ENCODE results near the gene TGFBR2.
A peak's percentile ranks its signal among the peaks of the same experiment; 100 is the strongest.

The TGFBR2 gene

DNA sequence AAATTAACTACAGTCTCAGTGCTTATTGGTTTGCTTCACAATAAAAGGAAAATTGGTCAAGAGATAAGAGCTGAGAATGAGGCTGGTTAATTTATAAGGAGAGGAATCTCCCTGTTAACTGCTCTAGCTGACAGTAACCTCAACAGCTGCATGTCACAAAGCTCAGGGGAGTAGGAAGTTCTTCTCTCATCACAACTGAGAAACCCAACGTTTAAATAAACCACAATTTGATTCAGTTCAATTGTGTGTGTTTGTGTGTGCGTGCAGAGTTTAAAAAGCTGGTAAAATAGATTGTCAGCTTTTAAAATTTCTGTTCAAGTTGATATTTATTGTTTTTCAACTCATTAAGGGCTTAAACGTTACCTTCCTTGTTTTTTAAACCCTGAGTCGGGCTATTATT is 3.5 kb upstream of the TGFBR2 start:
- DNase-seq (ENCODE audit: low read depth), result no peak

DNA sequence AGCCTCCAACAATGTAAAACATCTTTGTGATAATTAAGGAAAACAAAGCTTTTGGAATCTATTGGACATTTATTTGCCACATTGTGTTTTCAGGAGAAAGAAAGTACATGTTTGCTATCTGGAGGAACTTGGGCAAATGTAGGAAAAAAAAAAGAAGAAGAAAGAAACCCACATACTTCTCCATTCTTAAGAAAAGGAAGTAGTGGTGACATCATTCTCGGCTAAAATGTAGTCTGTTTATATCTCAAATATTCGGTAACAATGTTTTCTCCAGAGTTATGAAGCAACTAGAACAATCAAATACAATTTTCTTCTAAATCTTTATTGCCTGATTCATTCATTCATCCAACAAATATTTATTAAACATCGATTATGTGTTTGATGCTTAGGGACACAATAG is 2.3 kb upstream of the TGFBR2 start:
- DNase-seq (ENCODE audit: low read depth), result no peak

DNA sequence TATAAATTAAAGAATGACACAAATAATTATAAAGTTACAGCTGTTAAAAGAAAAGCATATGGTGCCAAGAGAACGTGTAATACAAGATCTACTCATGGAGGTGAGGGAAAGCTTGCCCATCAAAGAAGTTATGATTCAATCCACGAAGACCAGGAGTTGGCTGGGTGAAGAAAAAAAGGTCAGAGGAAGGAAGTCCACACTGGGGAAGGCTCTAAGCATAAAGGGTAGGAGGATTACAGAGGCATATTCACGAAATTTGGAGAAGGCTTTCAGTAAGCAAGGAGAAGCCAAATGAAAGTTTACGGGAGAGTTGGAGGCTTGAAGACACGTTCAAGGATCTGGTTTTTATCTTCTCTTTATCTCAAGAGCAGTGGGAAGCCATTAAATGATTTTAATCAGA is 1.8 kb upstream of the TGFBR2 start:
- no peak for DNase-seq (ENCODE audit: low read depth)

DNA sequence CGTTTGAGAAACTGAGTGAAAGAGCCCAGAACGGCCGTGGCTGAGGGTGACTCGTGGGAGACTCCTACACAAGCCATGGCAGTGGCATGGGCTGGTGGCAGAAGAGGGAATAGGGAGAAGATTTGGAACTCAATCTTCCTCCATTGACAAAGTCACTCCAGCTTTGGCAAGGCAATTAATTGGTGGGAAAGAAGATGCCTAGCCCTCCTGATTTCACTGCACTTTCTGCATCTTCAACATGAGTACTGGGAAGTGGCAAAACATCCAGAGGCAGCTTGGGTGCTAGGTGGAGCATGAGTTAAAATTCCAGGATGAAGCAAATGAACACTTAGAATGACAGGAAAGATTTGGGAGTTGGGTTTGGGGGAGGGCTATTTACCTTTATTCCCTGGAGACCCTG is 1.4 kb upstream of the TGFBR2 start:
- no peak for DNase-seq (ENCODE audit: low read depth)

DNA sequence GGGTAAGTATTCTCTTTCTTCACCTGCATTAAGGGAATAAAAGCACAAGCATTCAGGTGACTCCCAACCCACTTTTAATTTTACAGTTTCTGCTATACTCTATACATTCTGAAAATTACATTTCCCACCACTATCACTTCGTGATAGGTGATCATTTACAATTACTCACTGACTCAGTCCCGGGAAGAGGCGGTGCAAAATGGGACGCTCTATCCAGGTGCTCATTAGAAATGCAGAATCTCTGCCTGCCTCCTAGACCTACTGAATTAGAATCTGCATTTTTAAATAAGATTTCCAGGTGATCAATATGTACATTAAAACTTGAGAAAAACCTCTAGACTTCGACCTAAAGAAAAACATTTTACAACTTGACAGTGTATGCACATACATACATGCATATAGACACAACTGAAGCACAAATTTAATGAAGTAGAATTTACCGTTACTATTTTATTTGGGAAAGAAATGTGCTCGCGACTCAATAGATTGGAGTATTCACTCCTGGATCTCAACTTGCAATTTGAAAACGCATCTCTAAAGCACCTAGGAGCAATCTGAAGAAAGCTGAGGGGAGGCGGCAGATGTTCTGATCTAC is 598 bp upstream of the TGFBR2 start:
- no peak for DNase-seq (ENCODE audit: low read depth)

DNA sequence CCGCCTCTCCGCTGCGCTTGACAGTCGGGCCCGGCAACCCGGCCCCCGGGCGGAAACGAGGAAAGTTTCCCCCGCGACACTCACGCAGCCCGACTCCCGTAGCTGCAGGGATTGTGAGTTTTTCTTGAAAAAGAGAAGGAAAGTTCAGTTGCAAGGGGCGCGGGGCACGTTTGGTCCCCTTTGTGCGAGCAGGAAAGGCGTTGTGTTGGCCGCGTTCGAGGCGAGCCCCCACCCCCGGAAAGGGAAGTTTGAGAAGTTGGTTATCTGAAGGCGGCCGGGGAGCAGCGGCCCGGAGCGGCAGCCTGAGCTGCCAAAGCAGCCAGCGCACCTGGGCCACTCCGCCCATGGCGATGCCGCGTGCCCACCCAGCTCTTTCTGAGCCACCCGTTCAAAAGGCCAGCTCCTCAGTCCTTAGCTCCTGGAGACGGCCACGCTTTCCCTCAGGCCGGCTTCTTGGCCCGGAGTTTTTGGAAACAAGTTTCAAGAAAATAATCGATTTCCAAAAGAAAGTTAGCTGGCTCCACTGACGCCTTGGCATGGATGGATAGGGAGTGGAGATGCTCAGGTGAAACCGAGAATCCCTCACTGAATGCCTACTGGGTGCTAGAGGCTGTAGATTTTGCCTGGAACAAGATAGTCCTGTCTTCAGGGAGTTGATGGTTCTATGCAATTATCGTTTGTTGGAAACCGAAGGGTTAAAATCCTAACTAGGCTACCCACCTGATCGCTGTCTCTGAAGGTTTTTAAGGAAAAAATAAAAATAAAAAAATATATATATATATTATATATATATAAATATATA is 832 bp downstream of the TGFBR2 start:
- peak; percentile 59 for DNase-seq (ENCODE audit: low read depth)

DNA sequence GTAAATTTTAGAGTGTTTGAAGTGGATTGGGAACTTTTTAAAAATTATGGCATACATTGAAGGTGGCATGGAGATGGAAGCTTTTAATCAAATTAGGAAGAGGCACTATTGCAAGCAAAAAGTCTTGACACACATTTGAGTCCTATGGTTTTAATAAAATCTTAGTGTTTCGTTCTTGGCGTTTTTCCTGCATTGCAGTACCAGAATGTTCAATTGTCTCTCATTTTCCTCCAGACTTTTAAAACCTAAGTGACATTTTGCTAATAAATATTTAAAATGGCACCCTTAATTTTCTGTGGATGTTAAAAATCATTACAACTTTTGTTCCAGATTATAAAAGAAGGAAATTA is 2.2 kb downstream of the TGFBR2 start:
- DNase-seq (ENCODE audit: low read depth), result no peak

DNA sequence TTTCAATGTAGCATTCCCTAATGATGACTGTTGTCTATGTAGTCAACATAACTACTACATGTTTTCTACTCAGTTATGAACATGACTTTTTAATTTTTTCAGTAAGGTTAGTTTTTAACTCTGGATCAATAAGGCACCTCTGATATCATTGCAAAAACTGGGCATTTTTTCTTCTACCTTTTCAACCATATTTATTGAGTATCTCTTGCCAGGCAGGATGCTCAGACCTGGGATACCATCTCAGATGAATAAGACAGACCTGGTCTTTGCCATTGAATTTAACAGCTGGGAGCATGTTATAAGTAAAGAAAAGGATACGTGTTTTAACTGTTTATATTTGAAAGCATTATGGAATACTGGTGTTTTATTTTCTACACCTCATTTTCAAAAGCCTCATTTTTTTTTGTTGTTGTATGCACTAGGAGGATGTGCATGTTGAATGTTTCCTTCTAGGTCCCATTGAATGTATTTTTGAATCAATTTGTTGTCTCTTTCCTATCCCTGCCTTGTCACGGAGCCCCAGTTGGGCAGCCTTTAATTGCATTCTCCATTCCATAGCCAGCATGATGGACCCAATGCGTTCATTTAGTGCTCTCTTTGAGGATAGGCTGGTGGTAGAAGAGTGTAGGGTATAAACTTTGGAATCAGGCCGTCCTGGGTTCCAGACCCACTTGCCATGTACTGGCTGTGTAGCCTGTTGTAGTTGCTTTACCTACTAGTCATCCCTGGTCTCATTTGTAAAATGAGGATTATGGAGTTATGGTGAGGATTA is 3.7 kb downstream of the TGFBR2 start:
- DNase-seq (ENCODE audit: low read depth), result no peak

DNA sequence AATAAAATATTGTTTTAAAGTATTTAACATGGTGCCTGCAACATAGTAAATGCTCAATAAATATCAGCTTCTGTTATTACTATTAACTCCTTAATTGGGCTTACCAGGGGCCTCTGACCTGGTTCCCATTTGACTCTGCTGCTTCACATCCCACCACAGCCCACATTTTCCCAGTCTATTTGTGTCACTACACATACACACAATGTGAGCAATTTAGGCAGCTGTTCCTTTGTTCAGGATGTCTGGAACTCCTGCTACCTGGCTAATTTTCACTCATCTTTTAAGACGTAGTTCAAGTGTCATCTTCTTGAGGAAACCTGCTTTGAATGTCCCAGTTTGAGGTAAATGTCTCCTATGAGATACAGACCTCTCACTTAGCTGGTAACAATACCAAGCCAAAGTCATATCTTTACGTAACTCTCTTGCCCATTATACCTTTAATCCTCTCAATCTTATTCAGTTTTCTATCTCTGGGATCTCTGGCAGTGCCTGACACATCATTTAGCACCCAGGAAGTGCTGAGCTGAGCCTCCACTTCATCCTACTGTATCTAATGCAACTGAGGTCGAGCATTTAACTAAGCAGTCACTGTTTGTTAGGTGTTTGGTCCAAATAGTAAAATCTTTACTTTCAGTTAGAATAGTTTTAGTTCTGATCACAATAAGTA is 4.4 kb downstream of the TGFBR2 start:
- DNase-seq (ENCODE audit: low read depth), result no peak

DNA sequence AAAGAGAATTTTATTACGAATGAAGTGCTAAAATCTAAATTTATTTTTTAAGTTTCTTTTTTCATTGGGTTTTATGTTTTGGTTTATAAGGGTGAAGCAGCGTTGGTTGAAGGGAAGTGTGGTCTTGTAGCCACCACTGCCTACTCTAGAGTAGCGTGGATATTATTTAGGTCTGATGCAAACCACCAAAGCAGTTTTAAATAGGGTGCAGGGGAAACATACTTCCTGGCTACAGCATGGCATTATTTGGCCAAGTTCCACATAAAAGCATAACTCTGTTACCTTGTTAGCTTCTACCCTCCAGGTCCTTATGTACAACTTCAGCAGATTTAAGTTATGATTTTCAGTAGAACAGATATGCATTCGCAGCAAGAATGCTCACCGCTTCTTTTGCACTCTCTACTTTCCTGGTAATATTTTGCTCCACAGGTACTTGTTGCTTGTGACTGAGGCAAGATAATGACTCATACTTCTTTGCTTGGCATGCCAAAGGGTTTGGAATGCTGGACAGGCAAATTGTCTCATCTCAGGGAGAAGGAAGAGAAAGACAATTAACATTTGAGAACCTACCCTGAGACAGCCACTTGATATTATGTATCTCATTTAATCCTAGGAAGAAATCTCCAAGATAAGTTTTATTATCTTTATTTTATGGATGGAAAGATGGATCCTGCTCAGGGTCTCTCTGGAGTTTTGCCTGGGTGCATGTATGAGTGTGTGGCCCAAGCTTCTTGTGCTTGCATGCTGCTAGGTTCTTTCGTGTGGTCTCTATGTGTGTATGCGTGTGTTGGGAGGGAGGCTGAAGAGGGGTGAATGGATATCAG is 5.4 kb downstream of the TGFBR2 start:
- no peak for DNase-seq (ENCODE audit: low read depth)

DNA sequence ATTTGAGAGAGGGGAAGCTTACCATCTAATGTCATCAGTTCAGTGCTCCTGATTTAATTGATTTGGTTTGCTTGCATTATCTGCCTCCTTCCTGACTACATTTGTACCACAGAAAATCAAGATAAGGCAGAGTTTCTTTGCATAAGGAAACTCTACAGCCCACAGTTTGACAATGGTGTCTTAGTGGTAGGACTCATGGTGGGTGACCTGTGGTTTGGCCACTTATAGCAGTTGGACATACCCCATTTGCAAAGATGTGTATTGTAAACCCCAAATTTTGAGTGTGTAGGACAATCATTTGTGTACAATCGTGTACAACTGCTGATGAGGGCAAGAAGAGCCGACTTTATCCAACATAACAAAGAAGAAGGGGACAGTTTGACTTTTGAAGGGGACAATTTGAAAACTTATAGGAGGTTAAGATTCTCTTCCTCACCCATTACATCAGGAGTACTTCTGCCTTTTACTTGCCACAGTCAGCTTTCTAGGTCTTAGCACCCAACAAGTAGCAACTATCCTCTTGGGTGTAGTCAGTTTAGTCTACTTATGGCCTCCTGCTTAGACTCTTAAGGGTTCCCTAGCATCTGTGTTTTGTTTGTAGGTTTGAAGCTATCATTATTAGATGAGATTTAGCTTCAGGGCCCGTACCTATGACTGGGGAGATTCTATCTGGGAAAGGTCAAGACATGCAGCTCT is 6.2 kb downstream of the TGFBR2 start:
- DNase-seq (ENCODE audit: low read depth), result no peak

DNA sequence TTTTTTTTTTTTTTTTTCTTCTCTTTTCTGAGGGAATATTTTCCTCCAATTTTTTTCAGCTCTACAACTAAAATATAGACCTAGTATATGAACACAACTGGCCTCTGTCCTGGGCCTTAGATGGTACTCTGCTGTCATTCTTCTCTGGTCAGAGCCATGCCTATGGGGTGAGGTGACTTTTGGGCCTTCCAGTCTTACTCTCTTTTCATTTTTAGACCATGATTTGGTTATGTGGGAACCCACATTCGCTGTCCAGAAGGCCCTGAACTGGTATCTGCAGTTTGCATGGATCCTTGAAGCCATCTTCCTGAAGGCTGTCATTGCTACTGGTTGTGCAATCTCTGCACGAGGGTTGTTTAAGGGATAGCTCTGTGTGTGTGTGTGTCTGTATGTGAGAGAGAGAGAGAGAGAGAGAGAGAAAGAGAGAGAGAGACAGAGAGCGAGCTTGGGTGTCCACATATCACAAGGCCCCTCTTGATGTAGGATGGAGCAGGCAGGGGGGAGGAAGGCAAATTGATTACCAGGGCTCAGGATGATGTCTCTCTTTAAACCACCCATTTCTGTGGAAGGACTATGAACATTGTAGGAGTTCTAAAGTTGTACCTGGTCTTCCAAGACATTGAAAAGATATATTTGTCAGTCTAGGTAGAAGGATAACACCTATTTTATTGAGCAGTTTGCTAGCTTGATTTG is 6.9 kb downstream of the TGFBR2 start:
- DNase-seq (ENCODE audit: low read depth), result no peak

DNA sequence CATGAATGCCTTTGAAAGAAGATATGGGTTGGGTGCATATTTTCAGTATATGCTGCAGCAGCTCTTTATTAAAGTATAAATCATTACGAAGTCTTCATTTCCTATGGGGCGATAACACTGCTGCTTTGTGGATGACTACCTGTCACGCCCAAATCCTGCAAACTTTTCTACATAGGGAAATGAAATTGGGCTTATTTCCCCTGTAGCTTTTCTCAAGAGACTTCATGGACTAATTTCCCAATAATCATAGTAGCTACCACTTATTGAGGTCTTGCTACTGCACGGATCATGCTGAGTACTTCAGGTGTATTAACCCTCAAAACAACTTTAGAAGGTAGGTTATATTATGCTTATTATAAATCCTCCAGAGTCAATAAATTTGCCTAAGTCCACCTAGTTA is 8.0 kb downstream of the TGFBR2 start:
- DNase-seq (ENCODE audit: low read depth), result no peak

DNA sequence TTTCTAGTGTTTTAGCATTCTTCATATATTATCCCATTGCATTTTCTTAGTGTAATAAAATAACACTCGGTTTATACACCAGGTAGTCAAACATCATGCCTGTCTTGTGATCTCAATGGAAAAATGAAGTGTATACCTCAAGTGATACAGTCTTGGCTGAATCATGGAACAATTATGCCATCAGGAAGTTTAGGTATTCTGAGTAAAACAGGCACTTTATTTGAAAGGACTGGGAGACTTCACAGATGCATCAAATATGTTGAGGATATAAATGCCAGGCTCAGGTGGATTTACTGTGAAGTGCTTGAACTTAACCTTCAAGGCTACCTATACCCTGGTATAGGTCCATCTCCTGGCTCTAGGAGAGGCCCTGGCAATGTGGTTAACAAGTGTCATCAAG is 8.5 kb downstream of the TGFBR2 start:
- DNase-seq (ENCODE audit: low read depth), result no peak

DNA sequence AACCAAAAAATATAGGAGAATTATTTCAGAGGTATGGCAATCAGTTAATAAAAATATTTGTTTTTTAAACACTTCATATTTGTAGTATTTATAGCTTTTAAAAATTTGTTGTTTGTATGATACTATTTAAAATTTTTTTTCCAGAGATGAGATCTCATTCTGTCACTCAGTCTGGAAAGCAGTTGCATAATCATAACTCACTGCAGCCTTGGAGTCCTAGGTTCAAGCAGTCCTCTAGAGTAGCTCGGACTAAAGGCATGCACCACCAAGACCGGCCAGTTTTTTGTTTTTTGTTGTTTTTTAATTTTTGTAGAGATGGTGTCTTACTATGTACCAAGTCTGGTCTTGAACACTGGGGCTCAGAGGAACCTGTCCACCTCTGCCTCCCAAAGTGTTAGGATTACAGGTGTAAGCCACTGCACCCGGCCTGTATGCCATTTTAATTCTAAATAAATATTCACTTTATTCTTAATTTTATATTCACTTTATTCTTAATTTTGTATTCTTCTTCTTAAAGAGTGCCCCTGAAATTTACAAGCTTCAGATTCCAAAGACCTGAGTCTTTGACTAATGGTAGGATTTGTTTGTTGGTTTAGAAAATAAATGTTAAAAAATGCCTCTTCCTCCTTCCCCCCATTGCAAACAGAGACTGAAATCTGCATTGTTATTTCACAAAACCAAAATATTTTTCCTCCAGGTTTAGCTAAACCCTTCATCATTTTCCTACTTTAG is 9.4 kb downstream of the TGFBR2 start:
- DNase-seq (ENCODE audit: low read depth), result no peak

DNA sequence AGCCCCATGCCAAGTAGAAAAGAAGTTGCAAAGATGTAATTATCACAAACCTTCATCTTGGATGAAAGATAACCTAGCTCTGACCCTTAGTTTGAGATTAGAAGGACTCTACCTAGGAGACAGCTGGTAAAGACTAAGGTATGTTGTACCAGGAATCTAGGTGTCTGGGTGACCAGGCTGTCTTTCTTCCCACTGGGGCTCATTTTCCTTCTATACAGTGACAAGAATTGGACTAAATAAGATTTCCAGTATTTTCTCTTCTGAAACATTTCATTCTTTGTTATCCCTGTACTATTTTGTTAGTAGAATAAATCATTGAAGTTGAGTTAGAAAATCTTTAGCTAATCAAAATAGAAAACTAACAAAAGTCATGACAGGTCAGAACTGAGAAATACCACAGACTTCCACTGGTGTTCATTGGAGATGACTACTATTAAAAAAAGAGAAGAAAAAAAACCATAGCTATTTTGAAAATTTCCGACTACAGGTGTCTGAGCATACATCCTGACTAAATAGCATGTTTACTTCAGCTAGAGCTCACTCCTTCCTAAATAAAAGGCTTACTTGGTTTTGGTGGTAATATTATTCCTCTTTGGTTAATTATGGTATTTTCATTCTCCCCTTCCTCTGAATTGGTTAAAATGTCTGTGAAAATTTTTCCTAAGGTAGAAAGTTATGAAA is 10.1 kb downstream of the TGFBR2 start:
- DNase-seq (ENCODE audit: low read depth), result no peak

DNA sequence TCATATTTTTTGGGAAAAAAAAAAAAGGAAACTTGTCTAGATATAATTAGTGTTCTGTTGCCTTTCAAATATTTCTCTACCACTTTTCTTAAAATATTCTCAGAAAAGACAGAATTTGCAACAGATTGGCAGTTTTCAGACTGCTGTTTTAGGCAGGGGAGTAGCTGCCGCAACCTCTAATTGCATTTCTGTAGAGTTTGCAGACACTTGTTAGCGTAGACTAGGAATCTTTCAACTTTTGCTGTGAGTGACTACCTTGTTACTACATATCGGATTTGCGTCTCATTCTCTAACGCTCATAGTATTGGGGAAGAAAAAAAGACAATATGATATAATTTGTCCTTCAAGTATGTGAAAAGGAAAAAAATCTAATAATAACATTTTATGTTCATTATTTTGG is 10.7 kb downstream of the TGFBR2 start:
- no peak for DNase-seq (ENCODE audit: low read depth)

DNA sequence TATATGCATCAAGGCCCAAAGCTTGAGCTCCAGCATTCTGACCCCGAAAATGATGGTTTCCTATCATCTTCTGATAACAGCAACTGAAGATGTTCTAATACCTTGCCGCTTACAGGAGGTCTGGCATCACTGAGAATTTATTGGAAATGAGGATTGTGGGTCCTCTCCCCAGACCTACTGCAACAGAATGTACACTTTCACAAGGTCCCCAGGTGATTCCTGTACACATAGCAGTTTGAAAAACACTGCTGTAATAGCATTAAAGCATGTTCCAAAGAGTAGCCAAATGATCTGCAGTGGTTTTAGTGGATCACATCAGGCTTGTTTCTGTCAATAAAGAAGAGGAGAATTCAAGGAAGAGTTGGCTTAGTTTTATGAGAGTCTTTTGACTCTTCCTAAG is 11.3 kb downstream of the TGFBR2 start:
- no peak for DNase-seq (ENCODE audit: low read depth)

DNA sequence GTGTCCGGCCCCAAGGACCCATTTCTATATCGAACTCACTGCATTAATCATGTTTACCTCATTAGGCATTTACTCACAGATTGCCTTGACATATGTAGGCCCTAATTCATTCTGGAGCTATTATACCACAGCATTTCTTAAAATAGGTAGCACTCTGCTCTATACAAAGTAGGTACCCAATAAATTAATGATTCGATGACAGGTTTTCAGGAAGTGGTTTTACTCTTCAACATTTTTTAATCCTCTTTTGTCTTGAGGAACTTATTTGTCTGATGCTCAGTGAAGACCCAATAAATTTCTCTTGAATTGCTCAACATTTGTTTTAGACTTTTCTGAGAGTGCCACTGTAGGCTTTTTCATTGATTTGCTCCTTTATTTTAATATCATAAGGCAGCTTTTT is 12.1 kb downstream of the TGFBR2 start:
- DNase-seq (ENCODE audit: low read depth), result no peak

All from activated T-cell treated with anti-CD3 and anti-CD28 coated beads for 48 hours (primary cell).